OCI-LY3 (cell line): ENCODE measurements around the gene SIX2.

ENCODE experiments used
- H2AFZ ChIP-seq: fragments of 200-600, 300-600 bp; shearing (Covaris generic); 2 replicates; pipeline ENCODE4 v1.6.0; 2014; ENCODE audit warnings: antibody characterized with exemption, low read depth, low read length
- H3K27ac ChIP-seq: fragments of 200-600, 300-600 bp; sonication (generic); 2 replicates; pipeline ENCODE4 v1.5.1; 2014; ENCODE audit warnings: mild to moderate bottlenecking, low read length, moderate library complexity, mixed read lengths
- H3K27me3 ChIP-seq: fragments of 200-600, 300-600 bp; sonication (generic); 2 replicates; pipeline ENCODE4 v1.6.1; 2014; ENCODE audit warnings: low read depth, low read length, mixed read lengths
- H3K36me3 ChIP-seq: fragments of 200-600, 300-600 bp; sonication (generic); replicated peaks from 2 replicates; pipeline ENCODE3; 2014; ENCODE audit warnings: low read depth, low read length, mixed read lengths
- H3K4me1 ChIP-seq: fragments of 300-600, 200-600 bp; sonication (generic); 2 replicates; pipeline ENCODE4 v1.6.1; 2014; ENCODE audit warnings: low read length, mixed read lengths
- H3K4me2 ChIP-seq: fragments of 200-600, 300-600 bp; sonication (generic); 2 replicates; pipeline ENCODE4 v1.6.1; 2014; ENCODE audit warnings: low read length, mixed read lengths
- H3K4me3 ChIP-seq: fragments of 300-600, 200-600 bp; sonication (generic); 2 replicates; pipeline ENCODE4 v1.5.1; 2014; ENCODE audit warnings: antibody characterized with exemption, mild to moderate bottlenecking, low read length, moderate library complexity
- H3K79me2 ChIP-seq: fragments of 300-600, 200-600 bp; shearing (Covaris generic); 2 replicates; pipeline ENCODE4 v1.6.1; 2014; ENCODE audit warnings: mild to moderate bottlenecking, low read length, mixed read lengths
- H3K9ac ChIP-seq: fragments of 300-600, 200-600 bp; shearing (Covaris generic); 2 replicates; pipeline ENCODE4 v1.6.0; 2014; ENCODE audit warnings: mild to moderate bottlenecking, low read length, moderate library complexity
- H3K9me3 ChIP-seq: fragments of 200-600, 300-600 bp; shearing (Covaris generic); 2 replicates; pipeline ENCODE4 v1.6.1; 2014; ENCODE audit warnings: low read length, mixed read lengths; ENCODE audit not compliant: insufficient read depth
- H4K20me1 ChIP-seq: fragments of 200-600, 300-600 bp; sonication (generic); 2 replicates; pipeline ENCODE4 v1.6.1; 2016; ENCODE audit warnings: low read length, mixed read lengths; ENCODE audit not compliant: insufficient read depth
- CTCF ChIP-seq: fragments of 200-600, 300-600 bp; sonication (generic); IDR thresholded peaks from 2 replicates; pipeline ENCODE4 v1.5.1; 2014; ENCODE audit warnings: antibody characterized with exemption, low read length, low read depth
- EZH2phosphoT487 ChIP-seq: fragments of 200-600 bp; shearing (Covaris generic); IDR thresholded peaks from 2 replicates; pipeline ENCODE4 v1.6.1; 2018; ENCODE audit warnings: antibody characterized with exemption, mixed run types, low read depth

The SIX2 gene

GRCh38 chr2:45049569-45050336 lies 40.5 kb upstream of the SIX2 start:
- H3K4me2 ChIP-seq = no peak overlapping the region
- H3K36me3 ChIP-seq = no peaks in the 10 kb centered on the region
- H3K4me3 ChIP-seq = no peak overlapping the region
- H3K9me3 ChIP-seq = no peaks in the 10 kb centered on the region
- no peaks in the 10 kb centered on the region for H4K20me1 ChIP-seq
- no peaks in the 10 kb centered on the region for H3K4me1 ChIP-seq
- H3K9ac ChIP-seq = no peak overlapping the region
- TF ChIP-seq EZH2phosphoT487 = no peak
- no peak for TF ChIP-seq CTCF
- no peak overlapping the region for H3K27ac ChIP-seq
- no peak overlapping the region for H2AFZ ChIP-seq
- no peaks in the 10 kb centered on the region for H3K27me3 ChIP-seq
- H3K79me2 ChIP-seq = no peaks in the 10 kb centered on the region

GRCh38 chr2:45047301-45047700 lies 38.0 kb upstream of the SIX2 start:
- Histone ChIP-seq H3K4me3 (no peak overlapping the region), H3K36me3 (no peaks in the 10 kb centered on the region), H3K9me3 (no peaks in the 10 kb centered on the region), H3K4me1 (no peaks in the 10 kb centered on the region), H3K79me2 (no peaks in the 10 kb centered on the region), H3K4me2 (no peak overlapping the region), H4K20me1 (no peaks in the 10 kb centered on the region), H3K27me3 (peaks cover 16% of the 10 kb centered on the region; the same call in 1 of the 2 replicates), H3K9ac (no peak overlapping the region), H2AFZ (no peak overlapping the region), H3K27ac (no peak overlapping the region)
- no peak for TF ChIP-seq CTCF
- TF ChIP-seq EZH2phosphoT487 = no peak

- Histone ChIP-seq H3K79me2 (no peaks in the 10 kb centered on the region), H2AFZ (no peak overlapping the region), H3K4me1 (no peaks in the 10 kb centered on the region), H3K9me3 (no peaks in the 10 kb centered on the region), H3K36me3 (no peaks in the 10 kb centered on the region), H3K4me3 (no peak overlapping the region), H3K27me3 (peaks cover 19% of the 10 kb centered on the region; the same call in 1 of the 2 replicates), H3K4me2 (no peak overlapping the region), H3K9ac (no peak overlapping the region), H3K27ac (no peak overlapping the region), H4K20me1 (no peaks in the 10 kb centered on the region)
- no peak for TF ChIP-seq CTCF
- no peak for TF ChIP-seq EZH2phosphoT487
Observed at GRCh38 chr2:45046786-45047185, 37.5 kb upstream of the SIX2 start.

GRCh38 chr2:45045706-45046105 lies 36.5 kb upstream of the SIX2 start:
- Histone ChIP-seq H3K27ac (no peak overlapping the region), H3K4me1 (no peaks in the 10 kb centered on the region), H3K27me3 (peaks cover 19% of the 10 kb centered on the region; the same call in 1 of the 2 replicates), H3K79me2 (no peaks in the 10 kb centered on the region), H3K9ac (no peak overlapping the region), H3K4me3 (no peak overlapping the region), H4K20me1 (no peaks in the 10 kb centered on the region), H3K36me3 (no peaks in the 10 kb centered on the region), H2AFZ (no peak overlapping the region), H3K9me3 (no peaks in the 10 kb centered on the region), H3K4me2 (no peak overlapping the region)
- TF ChIP-seq CTCF = no peak
- TF ChIP-seq EZH2phosphoT487 = no peak
